Panc1 (cell line): Measurements from ENCODE around the gene RFX6. TPM values are rescaled to one million over a fixed set of nuclear protein-coding genes. Genes with fewer than 3 reads are reported as not detected.

Source experiments
- ATAC-seq: fragments of 200-7000 bp; cut with Tn5 transposase; 2 replicates; pipeline ENCODE4 v1.9.1; 2020; ENCODE audit warnings: mild to moderate bottlenecking, moderate library complexity
- BruUV-seq: library from RNA; stranded (reverse); fragments of 400-500 nt; replicated peaks from 2 replicates; lab custom pipeline; 2021; lab: Mats Ljungman, UMichigan
- CTCF ChIA-PET: fragments of 300-600 bp; sonication (Branson Sonifier 250); formaldehyde crosslinking; loops from one replicate; lab custom pipeline; 2022; ENCODE audit warnings: antibody characterized with exemption; lab: Charles Lee
- POLR2A ChIA-PET: fragments of 300-600 bp; sonication (Branson Sonifier 250); formaldehyde crosslinking; loops from one replicate; lab custom pipeline; 2022; ENCODE audit warnings: antibody characterized with exemption; lab: Charles Lee
- DNase-seq: peaks from one replicate; pipeline ENCODE4 v3.0.0-alpha.2; 2010; ENCODE audit warnings: low read depth, low spot score
- H3K27ac ChIP-seq: 2 replicates; pipeline ENCODE4 v1.5.1; 2011; ENCODE audit warnings: mild to moderate bottlenecking, low read length, inconsistent platforms
- H3K27me3 ChIP-seq: fragments of 200-500 bp; sonication (Bioruptor generic); 2 replicates; pipeline ENCODE4 v1.6.0; 2014; ENCODE audit warnings: low read length, inconsistent platforms; ENCODE audit not compliant: control insufficient read depth, insufficient read depth
- H3K36me3 ChIP-seq: fragments of 200-500 bp; sonication (Bioruptor generic); 2 replicates; pipeline ENCODE4 v1.5.1; 2014; ENCODE audit warnings: inconsistent platforms, mild to moderate bottlenecking, low read length, moderate library complexity; ENCODE audit not compliant: control insufficient read depth, insufficient read depth
- H3K4me1 ChIP-seq: 2 replicates; pipeline ENCODE4 v1.5.1; 2011; ENCODE audit warnings: inconsistent platforms, mild to moderate bottlenecking, low read length, moderate library complexity; ENCODE audit not compliant: control insufficient read depth, insufficient read depth
- H3K4me3 ChIP-seq, 2 experiments: 2 replicates each; pipeline ENCODE4 v1.5.1; 2011 to 2012; ENCODE audit warnings: low read depth in 2 of 2, low read length in 2 of 2, mild to moderate bottlenecking in 2 of 2, inconsistent platforms in 1 of 2, moderate library complexity in 1 of 2
- H3K9me3 ChIP-seq: fragments of 200-500 bp; sonication (Bioruptor generic); 2 replicates; pipeline ENCODE4 v1.5.1; 2014; ENCODE audit warnings: low read depth, mild to moderate bottlenecking, inconsistent platforms, low read length, moderate library complexity; ENCODE audit not compliant: control insufficient read depth, insufficient read depth
- POLR2AphosphoS5 ChIP-seq: IDR thresholded peaks from 2 replicates; pipeline ENCODE4 v1.6.1; 2012; ENCODE audit warnings: mild to moderate bottlenecking, low read depth, low read length, moderate library complexity
- SIN3A ChIP-seq: IDR thresholded peaks from 2 replicates; pipeline ENCODE4 v1.6.1; 2012; ENCODE audit warnings: low read depth, mild to moderate bottlenecking, low read length, moderate library complexity, borderline replicate concordance; ENCODE audit not compliant: insufficient read depth
- TCF7L2 ChIP-seq: IDR thresholded peaks from 2 replicates; pipeline ENCODE4 v1.6.1; 2011; ENCODE audit warnings: mild to moderate bottlenecking, low read depth, low read length, inconsistent platforms
- in situ Hi-C: cut with HindIII; loops from 2 replicates; pipeline ENCODE4 v1.10.0; 2016; ENCODE audit warnings: low sequenced_read_pairs, low pct_unique_long_range_greater_than_20kb
- intact Hi-C: fragments of 100-400 bp; cut with micrococcal nuclease; formaldehyde crosslinking; loops from one replicate; pipeline ENCODE4 v1.10.0; 2022; ENCODE audit not compliant: unreplicated experiment
- total RNA-seq: library from RNA; stranded (reverse); gene quantifications from one replicate; pipeline ENCODE4 v1.2.1, GENCODE V29; 2021; ENCODE audit not compliant: unreplicated experiment
- TF ChIP-seq, protein P1 (sequence below): fragments of 450-650 bp; IDR thresholded peaks from 2 replicates; pipeline ENCODE4 v1.5.1; 2017; ENCODE audit warnings: mild to moderate bottlenecking
- TF ChIP-seq, protein P2 (sequence below), 2 experiments: IDR thresholded peaks; 2 replicates each; pipeline ENCODE4 v1.6.1; 2011 to 2012; ENCODE audit warnings: low read depth in 2 of 2, control low read depth in 1 of 2, low read length in 1 of 2, mild to moderate bottlenecking in 1 of 2, moderate library complexity in 1 of 2; ENCODE audit not compliant: insufficient read depth in 1 of 2

Gene RFX6
- total RNA-seq, 1 experiment from 2014 or later, result not detected

DNA sequence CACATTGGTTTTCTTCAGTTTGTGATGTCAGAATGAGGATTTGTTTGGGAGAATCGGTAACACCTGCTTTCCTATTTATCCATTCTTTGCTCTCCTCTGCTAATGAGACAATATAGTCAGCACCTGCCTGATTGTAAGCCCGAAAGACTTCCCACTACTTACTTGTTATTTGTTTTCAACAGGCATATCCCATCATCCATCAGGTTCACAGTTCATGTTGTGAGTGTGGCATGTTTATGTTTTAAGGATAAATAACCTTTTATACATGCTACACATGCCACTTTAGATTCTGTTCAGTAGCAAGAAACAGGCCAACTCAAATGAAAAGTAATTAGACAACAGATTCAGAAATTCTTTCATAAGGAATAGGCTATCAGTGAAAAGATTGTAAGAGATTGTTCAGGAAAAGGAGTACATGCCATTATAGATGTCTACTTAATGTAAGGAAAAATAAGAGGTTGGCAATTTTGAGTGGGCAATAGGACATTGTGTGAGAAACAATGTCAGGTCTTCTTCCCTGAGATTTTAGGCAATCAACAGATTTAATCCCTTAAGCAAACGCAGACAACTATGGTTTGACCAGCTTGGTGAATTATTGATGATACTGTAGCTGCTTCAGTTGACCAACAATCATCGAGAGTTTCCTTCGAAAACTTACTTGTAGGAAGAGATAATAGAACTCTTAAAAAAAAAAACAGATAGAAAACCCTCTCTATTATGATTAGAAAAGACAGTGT is 40.3 kb upstream of the RFX6 start:
- in situ Hi-C loops, result no loop called here
- no peak for ATAC-seq
- intact Hi-C loops, result no loop called here
- TF ChIP-seq, protein P1, sequence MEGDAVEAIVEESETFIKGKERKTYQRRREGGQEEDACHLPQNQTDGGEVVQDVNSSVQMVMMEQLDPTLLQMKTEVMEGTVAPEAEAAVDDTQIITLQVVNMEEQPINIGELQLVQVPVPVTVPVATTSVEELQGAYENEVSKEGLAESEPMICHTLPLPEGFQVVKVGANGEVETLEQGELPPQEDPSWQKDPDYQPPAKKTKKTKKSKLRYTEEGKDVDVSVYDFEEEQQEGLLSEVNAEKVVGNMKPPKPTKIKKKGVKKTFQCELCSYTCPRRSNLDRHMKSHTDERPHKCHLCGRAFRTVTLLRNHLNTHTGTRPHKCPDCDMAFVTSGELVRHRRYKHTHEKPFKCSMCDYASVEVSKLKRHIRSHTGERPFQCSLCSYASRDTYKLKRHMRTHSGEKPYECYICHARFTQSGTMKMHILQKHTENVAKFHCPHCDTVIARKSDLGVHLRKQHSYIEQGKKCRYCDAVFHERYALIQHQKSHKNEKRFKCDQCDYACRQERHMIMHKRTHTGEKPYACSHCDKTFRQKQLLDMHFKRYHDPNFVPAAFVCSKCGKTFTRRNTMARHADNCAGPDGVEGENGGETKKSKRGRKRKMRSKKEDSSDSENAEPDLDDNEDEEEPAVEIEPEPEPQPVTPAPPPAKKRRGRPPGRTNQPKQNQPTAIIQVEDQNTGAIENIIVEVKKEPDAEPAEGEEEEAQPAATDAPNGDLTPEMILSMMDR, result no peak
- TF ChIP-seq POLR2AphosphoS5 (no peak), SIN3A (no peak), TCF7L2 (no peak)
- TF ChIP-seq, protein P2, sequence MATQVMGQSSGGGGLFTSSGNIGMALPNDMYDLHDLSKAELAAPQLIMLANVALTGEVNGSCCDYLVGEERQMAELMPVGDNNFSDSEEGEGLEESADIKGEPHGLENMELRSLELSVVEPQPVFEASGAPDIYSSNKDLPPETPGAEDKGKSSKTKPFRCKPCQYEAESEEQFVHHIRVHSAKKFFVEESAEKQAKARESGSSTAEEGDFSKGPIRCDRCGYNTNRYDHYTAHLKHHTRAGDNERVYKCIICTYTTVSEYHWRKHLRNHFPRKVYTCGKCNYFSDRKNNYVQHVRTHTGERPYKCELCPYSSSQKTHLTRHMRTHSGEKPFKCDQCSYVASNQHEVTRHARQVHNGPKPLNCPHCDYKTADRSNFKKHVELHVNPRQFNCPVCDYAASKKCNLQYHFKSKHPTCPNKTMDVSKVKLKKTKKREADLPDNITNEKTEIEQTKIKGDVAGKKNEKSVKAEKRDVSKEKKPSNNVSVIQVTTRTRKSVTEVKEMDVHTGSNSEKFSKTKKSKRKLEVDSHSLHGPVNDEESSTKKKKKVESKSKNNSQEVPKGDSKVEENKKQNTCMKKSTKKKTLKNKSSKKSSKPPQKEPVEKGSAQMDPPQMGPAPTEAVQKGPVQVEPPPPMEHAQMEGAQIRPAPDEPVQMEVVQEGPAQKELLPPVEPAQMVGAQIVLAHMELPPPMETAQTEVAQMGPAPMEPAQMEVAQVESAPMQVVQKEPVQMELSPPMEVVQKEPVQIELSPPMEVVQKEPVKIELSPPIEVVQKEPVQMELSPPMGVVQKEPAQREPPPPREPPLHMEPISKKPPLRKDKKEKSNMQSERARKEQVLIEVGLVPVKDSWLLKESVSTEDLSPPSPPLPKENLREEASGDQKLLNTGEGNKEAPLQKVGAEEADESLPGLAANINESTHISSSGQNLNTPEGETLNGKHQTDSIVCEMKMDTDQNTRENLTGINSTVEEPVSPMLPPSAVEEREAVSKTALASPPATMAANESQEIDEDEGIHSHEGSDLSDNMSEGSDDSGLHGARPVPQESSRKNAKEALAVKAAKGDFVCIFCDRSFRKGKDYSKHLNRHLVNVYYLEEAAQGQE (IDR thresholded peaks at IDR 0.05; ENCODE audit: insufficient read depth in 1 of 2, low read depth in 2 of 2, low read length in 1 of 2), result no peak
- no peaks in the 10 kb centered on the region for H3K9me3 ChIP-seq
- H3K27ac ChIP-seq, result no peak overlapping the region
- CTCF ChIA-PET, result no interaction called here
- H3K4me3 ChIP-seq, result no peak overlapping the region
- H3K27me3 ChIP-seq, result no peaks in the 10 kb centered on the region; the same call in 1 of the 2 replicates
- no peak for DNase-seq
- H3K36me3 ChIP-seq, result no peaks in the 10 kb centered on the region
- POLR2A ChIA-PET, result interaction anchor here (0.7 kb wide), 1 partner anchor 10 kb away, joined by 4 read pairs; no protein-coding TSS in a partner anchor
- no peaks in the 10 kb centered on the region for H3K4me1 ChIP-seq
- no TSS peak for BruUV-seq

DNA sequence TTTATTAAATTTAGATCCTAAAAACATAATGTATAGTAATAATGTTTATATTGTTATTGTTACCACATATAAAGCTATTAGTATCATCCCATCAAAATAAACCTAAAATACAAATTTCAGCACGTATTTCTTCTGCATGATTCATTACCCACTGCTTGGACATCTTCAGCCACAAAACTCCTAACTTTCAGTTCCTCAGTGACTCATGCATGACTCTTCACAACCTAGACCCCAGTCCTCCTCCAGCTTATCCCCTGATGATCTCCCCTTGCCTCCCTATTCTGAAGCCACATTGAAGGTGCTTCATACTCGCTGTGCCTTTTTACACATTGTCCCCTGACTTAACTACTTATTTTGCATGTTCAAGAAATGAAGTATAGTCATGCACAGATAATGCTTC is 37.0 kb upstream of the RFX6 start:
- POLR2A ChIA-PET, result no interaction called here
- ATAC-seq (no peak), DNase-seq (no peak)
- intact Hi-C loops, result no loop called here
- no TSS peak for BruUV-seq
- Histone ChIP-seq H3K4me1 (no peaks in the 10 kb centered on the region), H3K27me3 (peaks cover 6% of the 10 kb centered on the region; the same call in 1 of the 2 replicates), H3K9me3 (no peaks in the 10 kb centered on the region), H3K4me3 (no peak overlapping the region), H3K36me3 (no peaks in the 10 kb centered on the region), H3K27ac (no peak overlapping the region)
- TF ChIP-seq, protein P2 (IDR thresholded peaks at IDR 0.05; ENCODE audit: insufficient read depth in 1 of 2, low read depth in 2 of 2, low read length in 1 of 2), result no peak
- no peak for TF ChIP-seq POLR2AphosphoS5
- no peak for TF ChIP-seq TCF7L2
- TF ChIP-seq, protein P1, result no peak
- TF ChIP-seq SIN3A, result no peak
- CTCF ChIA-PET, result no interaction called here
- in situ Hi-C loops, result no loop called here
